ENCODE results near the gene CENPI. TPM values are rescaled to one million over a fixed set of nuclear protein-coding genes. Genes with fewer than 3 reads are reported as not detected.
"Not testable (repeated sequence)": the region's sequence is repeated elsewhere in the genome, so short reads cannot be mapped to it uniquely, and the experiment has no call there.

The CENPI gene, protein sequence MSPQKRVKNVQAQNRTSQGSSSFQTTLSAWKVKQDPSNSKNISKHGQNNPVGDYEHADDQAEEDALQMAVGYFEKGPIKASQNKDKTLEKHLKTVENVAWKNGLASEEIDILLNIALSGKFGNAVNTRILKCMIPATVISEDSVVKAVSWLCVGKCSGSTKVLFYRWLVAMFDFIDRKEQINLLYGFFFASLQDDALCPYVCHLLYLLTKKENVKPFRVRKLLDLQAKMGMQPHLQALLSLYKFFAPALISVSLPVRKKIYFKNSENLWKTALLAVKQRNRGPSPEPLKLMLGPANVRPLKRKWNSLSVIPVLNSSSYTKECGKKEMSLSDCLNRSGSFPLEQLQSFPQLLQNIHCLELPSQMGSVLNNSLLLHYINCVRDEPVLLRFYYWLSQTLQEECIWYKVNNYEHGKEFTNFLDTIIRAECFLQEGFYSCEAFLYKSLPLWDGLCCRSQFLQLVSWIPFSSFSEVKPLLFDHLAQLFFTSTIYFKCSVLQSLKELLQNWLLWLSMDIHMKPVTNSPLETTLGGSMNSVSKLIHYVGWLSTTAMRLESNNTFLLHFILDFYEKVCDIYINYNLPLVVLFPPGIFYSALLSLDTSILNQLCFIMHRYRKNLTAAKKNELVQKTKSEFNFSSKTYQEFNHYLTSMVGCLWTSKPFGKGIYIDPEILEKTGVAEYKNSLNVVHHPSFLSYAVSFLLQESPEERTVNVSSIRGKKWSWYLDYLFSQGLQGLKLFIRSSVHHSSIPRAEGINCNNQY
- total RNA-seq, result under 1 TPM; 0.64 to 0.96 TPM
- polyA plus RNA-seq, result under 1 TPM in 1 of 2 donors, not detected in 1; 0.44 TPM

- Histone ChIP-seq H3K4me1 (ENCODE audit: insufficient read depth, low read length) (peaks cover 6% of the 10 kb centered on the region), H3K9me3 (ENCODE audit: control insufficient read depth in 1 of 2, low read length in 2 of 2) (no peaks in the 10 kb centered on the region), H3K4me3 (ENCODE audit: low read length in 2 of 2) (peak within 1 kb of the TSS; percentile 68 to 73), H3K36me3 (ENCODE audit: insufficient read depth, low read length) (no peaks in the 10 kb centered on the region), H3K27me3 (ENCODE audit: insufficient read depth, low read length) (no peaks in the 10 kb centered on the region), H3K27ac (ENCODE audit: low read depth, low read length) (peak within 1 kb of the TSS; percentile 68)
- DNase-seq, result peak; percentile 93 to 94 (median 94)
- H3K9me3 Mint-ChIP-seq, result peaks cover 0 to 1% (median 0%) of the 10 kb centered on the region in 8 donors
- H3K27ac Mint-ChIP-seq, result peak within 1 kb of the TSS; percentile 91 to 96 (median 96)
- peak within 1 kb of the TSS; percentile 88 to 94 (median 90) for H3K4me3 Mint-ChIP-seq
- H3K4me1 Mint-ChIP-seq, result peaks cover 6 to 16% (median 11%) of the 10 kb centered on the region in 4 donors
- no peaks in the 10 kb centered on the region for H3K27me3 Mint-ChIP-seq
- no peaks in the 10 kb centered on the region for H3K36me3 Mint-ChIP-seq
- CTCF ChIA-PET (ENCODE audit: partially characterized antibody), result interaction anchor here (0.8 kb wide), 1 partner anchor 45 kb away, joined by 3 read pairs; no protein-coding TSS in a partner anchor
- intact Hi-C loops (cut with micrococcal nuclease), result loop anchor here (1.0 to 2.0 kb wide), 2 partner anchors 45 to 277 kb away; partner anchors contain the start of genes CSTF2 and TRMT2B
- POLR2A ChIA-PET (ENCODE audit: partially characterized antibody), result interaction anchor here (0.9 to 1.2 kb wide), 4 partner anchors 50 to 834 kb away, joined by 3 to 6 read pairs (median 4); partner anchors contain the start of genes RPL36A and ZMAT1
These were observed at the start of gene CENPI for GRCh38 chrX:101097546-101098453. Gene CENPI, plus strand, starts transcription at chrX:101098204. Its CDS starts 2,867 bp downstream, at chrX:101101071.

DNA sequence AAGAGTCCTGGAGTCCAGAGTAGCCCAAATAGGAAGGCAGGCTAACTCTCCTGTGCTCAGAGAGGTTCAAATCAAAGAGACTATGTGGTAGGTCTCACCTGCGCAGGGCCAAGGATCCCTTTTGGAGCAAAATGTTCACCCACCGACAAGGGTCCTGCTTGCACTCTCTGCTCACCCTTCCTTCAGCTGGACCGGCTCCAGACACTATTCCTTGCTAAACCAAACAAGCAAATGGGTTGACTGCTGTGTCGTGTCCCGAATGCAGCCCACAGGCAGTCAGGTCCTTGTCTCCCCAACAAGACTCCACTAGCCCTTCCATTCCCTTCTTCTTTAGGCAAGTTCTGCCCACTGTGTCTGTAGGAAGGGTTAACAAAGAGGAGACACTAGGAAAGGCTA is 46.9 kb upstream of the CENPI start:
- H3K27me3 Mint-ChIP-seq, result no peaks in the 10 kb centered on the region
- H3K4me1 ChIP-seq (ENCODE audit: insufficient read depth, low read length), result peaks cover 31% of the 10 kb centered on the region
- H3K36me3 ChIP-seq (ENCODE audit: insufficient read depth, low read length), result no peaks in the 10 kb centered on the region
- H3K9me3 ChIP-seq (ENCODE audit: control insufficient read depth in 1 of 2, low read length in 2 of 2), result no peaks in the 10 kb centered on the region
- peaks cover 15 to 42% (median 28%) of the 10 kb centered on the region in 4 donors for H3K4me1 Mint-ChIP-seq
- ChIA-PET POLR2A (ENCODE audit: partially characterized antibody) (no interaction called here), CTCF (ENCODE audit: partially characterized antibody) (no interaction called here)
- no peaks in the 10 kb centered on the region for H3K9me3 Mint-ChIP-seq
- intact Hi-C loops (cut with micrococcal nuclease), result loop anchor here (1.0 to 5.0 kb wide), 4 partner anchors 231 to 566 kb away; partner anchors contain the start of genes ARMCX6, CSTF2 and TIMM8A
- H3K4me3 ChIP-seq (ENCODE audit: low read length in 2 of 2), result peak overlapping the region; percentile 34 to 56
- H3K4me3 Mint-ChIP-seq, result peak overlapping the region; percentile 86 to 97 (median 90)
- DNase-seq, result no peak
- H3K27ac Mint-ChIP-seq, result peak overlapping the region; percentile 93 to 98 (median 97)
- H3K27ac ChIP-seq (ENCODE audit: low read depth, low read length), result peak overlapping the region; percentile 87
- H3K27me3 ChIP-seq (ENCODE audit: insufficient read depth, low read length), result no peaks in the 10 kb centered on the region
- peaks cover 0 to 17% of the 10 kb centered on the region in 2 donors for H3K36me3 Mint-ChIP-seq

- peak within 1 kb of the TSS; percentile 34 to 56 for H3K4me3 ChIP-seq (ENCODE audit: low read length in 2 of 2)
- peak; percentile 75 to 91 (median 81) for DNase-seq
- Mint-ChIP-seq H3K27ac (peak within 1 kb of the TSS; percentile 93 to 98 (median 97)), H3K36me3 (peaks cover 0 to 17% of the 10 kb centered on the region in 2 donors), H3K27me3 (no peaks in the 10 kb centered on the region), H3K9me3 (no peaks in the 10 kb centered on the region), H3K4me1 (peaks cover 15 to 42% (median 28%) of the 10 kb centered on the region in 4 donors), H3K4me3 (peak within 1 kb of the TSS; percentile 86 to 97 (median 90))
- no peaks in the 10 kb centered on the region for H3K27me3 ChIP-seq (ENCODE audit: insufficient read depth, low read length)
- ChIA-PET POLR2A (ENCODE audit: partially characterized antibody) (no interaction called here), CTCF (ENCODE audit: partially characterized antibody) (no interaction called here)
- H3K9me3 ChIP-seq (ENCODE audit: control insufficient read depth in 1 of 2, low read length in 2 of 2), result no peaks in the 10 kb centered on the region
- intact Hi-C loops (cut with micrococcal nuclease), result loop anchor here (1.0 to 5.0 kb wide), 5 partner anchors 46 to 566 kb away; partner anchors contain the start of genes ARMCX6, CSTF2 and TIMM8A
- peaks cover 31% of the 10 kb centered on the region for H3K4me1 ChIP-seq (ENCODE audit: insufficient read depth, low read length)
- H3K36me3 ChIP-seq (ENCODE audit: insufficient read depth, low read length), result no peaks in the 10 kb centered on the region
- peak within 1 kb of the TSS; percentile 87 for H3K27ac ChIP-seq (ENCODE audit: low read depth, low read length)
These were observed 46.3 kb upstream of the CENPI start, which contains the start of gene TRMT2B for GRCh38 chrX:101051549-101052302. Gene TRMT2B, minus strand, starts transcription at chrX:101052111. Its CDS starts 9,822 bp downstream, at chrX:101042289.

DNA sequence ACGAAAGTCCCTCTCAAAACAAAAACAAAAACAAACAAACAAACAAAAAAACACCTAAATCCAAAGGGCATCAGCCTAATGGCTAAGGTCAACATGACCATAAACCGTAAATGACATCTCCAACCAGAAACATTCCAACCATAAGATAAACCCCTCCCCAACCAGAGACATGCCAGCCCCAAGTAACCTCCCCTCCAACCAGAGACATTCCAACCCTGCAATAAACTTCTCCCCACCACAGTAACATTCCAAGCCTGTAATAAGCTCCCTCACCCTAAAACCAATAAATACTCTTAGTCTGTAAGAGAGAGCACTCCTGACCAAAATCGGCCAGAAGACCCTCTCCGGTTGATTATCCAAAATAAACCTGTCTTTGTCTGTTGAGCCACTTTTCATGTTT is 41.5 kb upstream of the CENPI start:
- H3K27ac Mint-ChIP-seq, result peak overlapping the region in 1 of 7 donors; percentile 39
- H3K4me3 Mint-ChIP-seq; CTCF ChIA-PET (ENCODE audit: partially characterized antibody); H3K4me1 ChIP-seq (ENCODE audit: insufficient read depth, low read length); H3K27me3 ChIP-seq (ENCODE audit: insufficient read depth, low read length); H3K9me3 Mint-ChIP-seq; H3K9me3 ChIP-seq (ENCODE audit: control insufficient read depth in 1 of 2, low read length in 2 of 2); H3K27me3 Mint-ChIP-seq; H3K27ac ChIP-seq (ENCODE audit: low read depth, low read length); H3K4me1 Mint-ChIP-seq; H3K36me3 ChIP-seq (ENCODE audit: insufficient read depth, low read length); H3K4me3 ChIP-seq (ENCODE audit: low read length in 2 of 2); intact Hi-C loops (cut with micrococcal nuclease); POLR2A ChIA-PET (ENCODE audit: partially characterized antibody); H3K36me3 Mint-ChIP-seq; DNase-seq: not testable (repeated sequence)

DNA sequence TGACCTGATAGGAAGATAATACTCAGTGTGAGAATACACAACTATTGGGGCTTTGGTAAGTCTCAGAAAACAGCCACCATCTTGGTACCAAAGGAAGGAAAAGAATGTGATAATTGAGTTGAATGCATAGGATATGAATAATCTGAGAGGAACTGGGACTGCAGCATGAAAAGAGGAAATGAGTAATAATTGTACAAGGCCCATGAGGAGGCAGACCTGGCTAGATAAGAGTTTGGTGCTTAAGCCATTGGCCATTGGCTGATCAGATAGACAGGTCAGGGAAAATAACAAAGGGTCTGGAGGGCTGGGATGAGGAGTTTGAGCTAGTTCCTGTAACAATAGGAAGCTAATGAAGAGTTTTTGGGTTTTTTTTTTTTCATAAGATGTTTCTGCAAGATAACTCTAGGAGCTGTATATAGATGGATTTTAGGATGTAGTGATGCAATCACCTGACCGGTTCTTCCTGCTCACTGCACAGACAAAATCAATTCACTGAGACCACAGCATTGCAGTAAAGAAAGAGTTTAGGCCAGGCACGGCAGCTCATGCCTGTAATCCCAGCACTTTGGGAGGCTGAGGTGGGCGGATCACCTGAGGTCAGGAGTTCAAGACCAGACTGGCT is 40.8 kb upstream of the CENPI start:
- H3K36me3 ChIP-seq (ENCODE audit: insufficient read depth, low read length), result no peaks in the 10 kb centered on the region
- H3K4me1 ChIP-seq (ENCODE audit: insufficient read depth, low read length), result peaks cover 5% of the 10 kb centered on the region
- H3K9me3 ChIP-seq (ENCODE audit: control insufficient read depth in 1 of 2, low read length in 2 of 2), result no peaks in the 10 kb centered on the region
- no peak overlapping the region for H3K4me3 ChIP-seq (ENCODE audit: low read length in 2 of 2)
- POLR2A ChIA-PET (ENCODE audit: partially characterized antibody), result no interaction called here
- H3K4me3 Mint-ChIP-seq, result no peak overlapping the region
- H3K27me3 Mint-ChIP-seq, result no peaks in the 10 kb centered on the region
- H3K27me3 ChIP-seq (ENCODE audit: insufficient read depth, low read length), result no peaks in the 10 kb centered on the region
- no peak overlapping the region for H3K27ac Mint-ChIP-seq
- peaks cover 0 to 3% (median 2%) of the 10 kb centered on the region in 4 donors for H3K4me1 Mint-ChIP-seq
- H3K27ac ChIP-seq (ENCODE audit: low read depth, low read length), result no peak overlapping the region
- H3K9me3 Mint-ChIP-seq, result peaks cover 0 to 2% (median 0%) of the 10 kb centered on the region in 8 donors
- no peaks in the 10 kb centered on the region for H3K36me3 Mint-ChIP-seq
- no peak for DNase-seq
- CTCF ChIA-PET (ENCODE audit: partially characterized antibody), result no interaction called here
- intact Hi-C loops (cut with micrococcal nuclease), result no loop called here

DNA sequence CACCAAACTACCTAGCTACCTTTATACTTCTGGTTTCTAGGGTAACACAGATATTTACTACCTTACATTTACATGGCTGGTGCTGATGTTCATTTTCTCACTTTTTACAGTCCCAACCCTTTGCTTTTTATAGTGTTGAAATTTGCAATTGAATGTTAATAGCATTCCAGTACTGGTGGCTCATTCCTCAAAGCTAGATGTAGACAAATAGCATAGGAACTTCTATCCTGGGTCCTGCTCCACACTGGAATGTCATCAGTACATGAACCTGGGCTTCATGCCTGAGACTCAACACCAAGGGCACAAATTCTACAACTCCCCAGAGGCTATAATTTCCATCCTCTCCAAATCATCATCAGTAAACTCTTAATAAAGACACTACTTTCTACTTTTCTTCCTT is 35.8 kb upstream of the CENPI start:
- no peak overlapping the region for H3K27ac ChIP-seq (ENCODE audit: low read depth, low read length)
- Mint-ChIP-seq H3K9me3 (no peaks in the 10 kb centered on the region), H3K27me3 (peaks cover 0 to 2% of the 10 kb centered on the region in 2 donors), H3K27ac (no peak overlapping the region), H3K4me1 (no peaks in the 10 kb centered on the region), H3K4me3 (peak overlapping the region in 1 of 8 donors; percentile 48), H3K36me3 (no peaks in the 10 kb centered on the region)
- no peaks in the 10 kb centered on the region for H3K4me1 ChIP-seq (ENCODE audit: insufficient read depth, low read length)
- H3K4me3 ChIP-seq (ENCODE audit: low read length in 2 of 2), result no peak overlapping the region
- H3K27me3 ChIP-seq (ENCODE audit: insufficient read depth, low read length), result no peaks in the 10 kb centered on the region
- POLR2A ChIA-PET (ENCODE audit: partially characterized antibody), result no interaction called here
- intact Hi-C loops (cut with micrococcal nuclease), result no loop called here
- no peak for DNase-seq
- CTCF ChIA-PET (ENCODE audit: partially characterized antibody), result no interaction called here
- H3K9me3 ChIP-seq (ENCODE audit: control insufficient read depth in 1 of 2, low read length in 2 of 2), result no peaks in the 10 kb centered on the region
- H3K36me3 ChIP-seq (ENCODE audit: insufficient read depth, low read length), result no peaks in the 10 kb centered on the region
